Measurements from ENCODE around the gene ANKRD42. TPM values are rescaled to one million over a fixed set of nuclear protein-coding genes. Genes with fewer than 3 reads are reported as not detected.

The ANKRD42 gene
- total and polyA plus RNA-seq, 2 of the 8 experiments (the other 6 are each of a cell fraction or from before 2014, with no cell fraction given) = 2.0 to 5.5 TPM

DNA sequence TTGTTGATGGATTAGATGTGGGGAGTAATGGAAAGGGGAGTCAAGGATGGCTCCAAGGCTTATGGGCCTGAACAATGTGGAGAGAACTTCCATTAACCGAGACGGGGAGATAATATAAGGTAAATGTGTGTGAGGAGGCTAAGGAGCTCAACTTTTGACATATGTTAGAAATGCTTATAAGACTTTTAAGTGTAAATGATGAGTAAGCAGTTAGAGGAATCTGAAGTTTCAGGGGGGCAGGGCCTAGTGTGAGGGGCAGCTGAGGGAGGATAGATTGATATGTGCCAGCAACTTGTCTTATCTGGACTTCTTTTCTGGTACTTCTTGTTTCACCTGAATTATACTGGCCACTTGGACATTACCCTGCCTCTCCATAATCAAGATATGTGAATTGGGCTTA is 29.9 kb downstream of the ANKRD42 start:
- H3K23me2 ChIP-seq (ENCODE audit: low read depth, low read length) = no peaks in the 10 kb centered on the region
- DNase-seq (ENCODE audit: low read depth in 1 of 2, low spot score in 2 of 2) (no peak), FAIRE-seq (no peak)
- H3K23ac ChIP-seq (ENCODE audit: insufficient read length) = no peak overlapping the region
- H4K8ac ChIP-seq (ENCODE audit: extremely low read depth, insufficient read depth, low read length) = no peak overlapping the region
- no peak overlapping the region for H2BK120ac ChIP-seq (replicated peaks; ENCODE audit: low read depth, low read length)
- H3K36me3 ChIP-seq (ENCODE audit: control insufficient read depth in 2 of 4, insufficient read depth in 4 of 4, low read length in 3 of 4) = no peaks in the 10 kb centered on the region
- no peak overlapping the region for H2BK5ac ChIP-seq (ENCODE audit: low read depth, low read length)
- no peak overlapping the region for H2AK5ac ChIP-seq (ENCODE audit: low read depth, low read length)
- no peak overlapping the region for H3K4me2 ChIP-seq (ENCODE audit: insufficient read depth in 1 of 2, low read depth in 2 of 2, low read length in 2 of 2)
- H3K14ac ChIP-seq (ENCODE audit: insufficient read length) = no peak overlapping the region
- H4K5ac ChIP-seq (ENCODE audit: insufficient read length, low read depth, low read length) = no peak overlapping the region
- H3K27ac ChIP-seq (ENCODE audit: low read depth, low read length) = no peak overlapping the region
- H2AFZ ChIP-seq (ENCODE audit: low read length) = no peak overlapping the region
- no peak overlapping the region for H3K18ac ChIP-seq (ENCODE audit: extremely low read depth, low read length)
- H4K20me1 ChIP-seq (replicated peaks in 1 of 2; ENCODE audit: control insufficient read depth in 1 of 2, insufficient read depth in 2 of 2, low read length in 2 of 2) = no peaks in the 10 kb centered on the region
- no peak overlapping the region for H3K4me3 ChIP-seq (ENCODE audit: extremely low read depth in 1 of 4, insufficient read depth in 2 of 4, low read depth in 3 of 4, low read length in 4 of 4)
- H3K27me3 ChIP-seq (replicated peaks in 1 of 4; ENCODE audit: control insufficient read depth in 3 of 4, extremely low read depth in 1 of 4, insufficient read depth in 3 of 4, low read length in 3 of 4) = no peaks in the 10 kb centered on the region
- WGBS, 2 experiments (ENCODE audit: extremely low coverage in 1 of 2, insufficient coverage in 1 of 2, insufficient read length in 1 of 2, insufficient replicate concordance in 2 of 2, low coverage in 1 of 2, low lambda C conversion rate in 2 of 2, missing lambda C conversion rate in 1 of 2) = 100% methylated on average over 2 of the region's 2 CpGs; no CpG with 5 or more reads in 1 of the 2 experiments
- POLR2A ChIA-PET (ENCODE audit: partially characterized antibody) = interaction anchor here (0.6 kb wide), 1 partner anchor 497 kb away, joined by 3 read pairs; no protein-coding TSS in a partner anchor
- no peak overlapping the region for H3K56ac ChIP-seq (replicated peaks; ENCODE audit: insufficient read length, low read depth, low read length)
- no peaks in the 10 kb centered on the region for H3K4me1 ChIP-seq (replicated peaks in 1 of 4; ENCODE audit: control insufficient read depth in 3 of 4, insufficient read depth in 4 of 4, low read length in 3 of 4)
- no peak overlapping the region for H2BK15ac ChIP-seq (ENCODE audit: low read length)
- no peaks in the 10 kb centered on the region for H3K79me1 ChIP-seq (ENCODE audit: low read depth, low read length)
- H3K79me2 ChIP-seq (ENCODE audit: control insufficient read depth in 1 of 2, insufficient read depth in 2 of 2, low read length in 2 of 2) = no peaks in the 10 kb centered on the region
- CTCF ChIA-PET (ENCODE audit: partially characterized antibody) = interaction anchor here (1.1 to 6.0 kb wide), 3 partner anchors 25 to 596 kb away, joined by 4 to 32 read pairs (median 4); no protein-coding TSS in a partner anchor
- no peak overlapping the region for H3K4ac ChIP-seq (replicated peaks; ENCODE audit: insufficient read length, low read depth, low read length)
- H3K9ac ChIP-seq (replicated peaks in 1 of 4; ENCODE audit: extremely low read depth in 1 of 4, low read depth in 3 of 4, low read length in 3 of 4) = no peak overlapping the region
- H3K9me3 ChIP-seq (ENCODE audit: insufficient read depth in 2 of 2, low read depth in 1 of 2, low read length in 1 of 2) = no peaks in the 10 kb centered on the region
- H4K91ac ChIP-seq (replicated peaks; ENCODE audit: insufficient read length, low read length) = no peak overlapping the region
- H2BK20ac ChIP-seq (ENCODE audit: low read length) = no peak overlapping the region
- H2BK12ac ChIP-seq (ENCODE audit: low read depth, low read length) = no peak overlapping the region
- no peak for TF ChIP-seq RAD21 (IDR thresholded peaks at IDR 0.05 in 1 of 2, conservative IDR thresholded peaks at IDR 0.05 in 1 of 2; ENCODE audit: low read depth in 2 of 2, low read length in 2 of 2)
- TF ChIP-seq FOSL1 (IDR thresholded peaks at IDR 0.05; ENCODE audit: insufficient read depth, low read depth, low read length) = no peak
- TF ChIP-seq HDAC6 (IDR thresholded peaks at IDR 0.05; ENCODE audit: low read depth, low read length) = no peak
- TF ChIP-seq EZH2 (IDR thresholded peaks at IDR 0.05; ENCODE audit: low read depth, low read length, severe bottlenecking) = no peak
- no peak for TF ChIP-seq SIX5 (IDR thresholded peaks at IDR 0.05; ENCODE audit: low read depth, low read length)
- TF ChIP-seq YY1 (IDR thresholded peaks at IDR 0.05; ENCODE audit: low read depth, low read length) = no peak
- no peak for TF ChIP-seq RXRA (IDR thresholded peaks at IDR 0.05; ENCODE audit: insufficient read depth, low read depth, low read length)
- TF ChIP-seq TEAD4 (IDR thresholded peaks at IDR 0.05; ENCODE audit: low read depth, low read length) = no peak
- no peak for TF ChIP-seq RBBP5 (IDR thresholded peaks at IDR 0.05; ENCODE audit: borderline replicate concordance, low read depth, low read length)
- no peak for TF ChIP-seq CBX8 (IDR thresholded peaks at IDR 0.05; ENCODE audit: borderline replicate concordance, low read depth, low read length)
- TF ChIP-seq MAFK (IDR thresholded peaks at IDR 0.05; ENCODE audit: low read depth, low read length) = no peak
- no peak for TF ChIP-seq JUND (IDR thresholded peaks at IDR 0.05; ENCODE audit: low read length)
- no peak for TF ChIP-seq POLR2A (IDR thresholded peaks at IDR 0.05; ENCODE audit: control extremely low read depth in 1 of 2, low read depth in 2 of 2, low read length in 2 of 2)

Measured in H1 (cell line).